Myocyte (in vitro differentiated cells): ENCODE data around the gene AATF. TPM values are rescaled to one million over a fixed set of nuclear protein-coding genes. Genes with fewer than 3 reads are reported as not detected.

Experiments
- DNase-seq: peaks from one replicate; pipeline ENCODE4 v3.0.0-alpha.2; 2012; ENCODE audit warnings: low read depth
- polyA plus RNA-seq: library from polyadenylated mRNA; unstranded; fragments of >200 nt; gene quantifications from one replicate; pipeline ENCODE4 v1.2.1, GENCODE V29; 2012; ENCODE audit warnings: missing spikeins
- total RNA-seq: library from RNA; depleted of rRNA; stranded (reverse); fragments of >200 nt; gene quantifications from 2 replicates; pipeline ENCODE4 v1.2.3, GENCODE V29; 2014

Gene AATF, protein sequence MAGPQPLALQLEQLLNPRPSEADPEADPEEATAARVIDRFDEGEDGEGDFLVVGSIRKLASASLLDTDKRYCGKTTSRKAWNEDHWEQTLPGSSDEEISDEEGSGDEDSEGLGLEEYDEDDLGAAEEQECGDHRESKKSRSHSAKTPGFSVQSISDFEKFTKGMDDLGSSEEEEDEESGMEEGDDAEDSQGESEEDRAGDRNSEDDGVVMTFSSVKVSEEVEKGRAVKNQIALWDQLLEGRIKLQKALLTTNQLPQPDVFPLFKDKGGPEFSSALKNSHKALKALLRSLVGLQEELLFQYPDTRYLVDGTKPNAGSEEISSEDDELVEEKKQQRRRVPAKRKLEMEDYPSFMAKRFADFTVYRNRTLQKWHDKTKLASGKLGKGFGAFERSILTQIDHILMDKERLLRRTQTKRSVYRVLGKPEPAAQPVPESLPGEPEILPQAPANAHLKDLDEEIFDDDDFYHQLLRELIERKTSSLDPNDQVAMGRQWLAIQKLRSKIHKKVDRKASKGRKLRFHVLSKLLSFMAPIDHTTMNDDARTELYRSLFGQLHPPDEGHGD
- total RNA-seq = 35.9 and 36.1 TPM in 2 replicates
- polyA plus RNA-seq = 35.4 TPM

DNA sequence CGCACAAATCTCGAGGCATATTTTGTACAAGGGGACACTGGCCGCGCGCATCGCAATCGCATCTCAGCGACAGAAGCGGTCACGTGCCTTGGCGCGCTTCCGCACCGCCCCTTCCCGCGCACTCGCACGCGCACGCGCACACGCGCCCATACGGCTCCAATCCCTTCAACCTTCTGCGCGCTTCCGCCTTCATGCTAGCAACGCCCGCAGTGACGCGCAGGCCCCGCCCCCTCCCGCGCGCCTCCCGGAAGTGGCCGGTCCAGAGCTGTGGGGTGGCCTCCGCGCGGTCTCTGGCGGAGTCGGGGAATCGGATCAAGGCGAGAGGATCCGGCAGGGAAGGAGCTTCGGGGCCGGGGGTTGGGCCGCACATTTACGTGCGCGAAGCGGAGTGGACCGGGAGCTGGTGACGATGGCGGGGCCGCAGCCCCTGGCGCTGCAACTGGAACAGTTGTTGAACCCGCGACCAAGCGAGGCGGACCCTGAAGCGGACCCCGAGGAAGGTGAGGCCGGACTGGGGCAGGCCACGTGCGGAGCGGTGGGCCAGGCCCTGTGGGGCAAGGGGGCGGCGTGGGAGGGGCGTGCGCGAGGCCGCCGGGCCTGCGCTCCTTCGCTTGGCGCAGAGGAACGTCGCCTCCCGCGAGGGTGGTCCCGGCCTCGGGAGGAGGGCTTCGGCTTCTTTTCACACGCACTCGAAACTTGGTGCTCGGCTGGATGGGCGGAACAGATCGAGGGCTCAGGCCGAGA, at the start of gene AATF:
AATF (plus strand) TSS at position 238 of the 744 bp plus-strand sequence; CDS start at position 410, 172 bp downstream.
- peak; percentile 97 for DNase-seq

DNA sequence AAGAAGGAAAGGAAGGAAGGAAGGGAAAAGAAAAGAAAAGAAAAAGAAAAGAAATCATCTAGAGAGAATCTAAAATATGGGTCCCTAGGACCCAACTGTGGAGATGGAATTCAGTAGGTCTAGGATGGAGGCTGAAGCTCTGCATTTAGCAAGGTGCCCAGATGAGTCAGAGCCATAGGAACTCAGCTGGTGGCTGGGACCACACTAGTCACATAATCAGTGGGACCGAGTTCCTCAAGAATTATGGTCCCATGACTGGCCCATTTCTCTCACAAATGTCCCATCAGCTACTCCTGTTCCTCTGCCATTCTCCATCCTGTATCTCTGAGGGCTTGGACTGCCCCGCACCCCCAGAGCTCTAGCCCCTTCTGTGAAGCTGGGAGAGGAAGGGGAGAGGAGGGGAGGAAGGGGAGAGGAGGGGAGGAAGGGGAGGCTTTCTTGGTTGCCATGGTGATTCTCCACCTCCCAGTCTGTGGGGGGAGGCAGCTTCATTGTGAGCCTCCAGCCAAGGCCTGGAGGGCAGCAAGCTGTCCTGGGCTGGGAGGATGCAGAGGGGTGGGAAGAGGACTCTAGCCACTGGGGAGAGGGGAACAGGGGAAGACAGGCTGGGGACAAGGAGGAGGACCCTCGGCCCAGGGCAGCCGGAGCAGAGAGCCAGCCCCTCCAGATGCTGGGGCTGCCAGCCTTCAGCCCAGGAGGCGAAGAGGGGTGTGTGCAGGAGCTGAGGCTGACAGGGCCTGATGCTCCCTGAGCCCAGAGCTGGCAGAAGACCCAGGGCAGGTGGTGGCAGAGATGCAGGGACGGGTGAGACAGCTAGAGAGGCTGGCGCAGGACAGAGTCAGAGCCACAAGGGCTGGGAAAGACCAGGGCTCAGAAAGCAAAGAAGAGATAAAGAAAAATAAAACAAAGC, 49.2 kb upstream of the AATF start:
- DNase-seq = no peak

DNA sequence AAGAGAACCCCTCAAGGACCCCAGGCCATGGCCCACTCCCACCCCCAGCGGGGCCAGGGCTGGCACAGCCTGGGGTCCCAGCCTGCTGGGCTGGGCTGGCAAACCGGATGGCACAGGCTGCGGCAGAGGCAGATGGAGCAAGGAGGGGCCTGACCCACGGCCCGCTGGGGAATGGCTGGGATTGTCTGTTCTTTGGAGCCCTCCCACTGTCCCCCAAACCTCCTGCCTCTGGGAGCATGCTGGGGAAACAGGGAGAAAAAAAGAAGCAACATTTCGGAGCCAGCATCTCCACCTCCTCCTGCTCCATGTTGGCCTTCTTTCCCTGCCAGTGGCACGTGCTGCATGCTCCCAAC, 48.6 kb upstream of the AATF start:
- no peak for DNase-seq

DNA sequence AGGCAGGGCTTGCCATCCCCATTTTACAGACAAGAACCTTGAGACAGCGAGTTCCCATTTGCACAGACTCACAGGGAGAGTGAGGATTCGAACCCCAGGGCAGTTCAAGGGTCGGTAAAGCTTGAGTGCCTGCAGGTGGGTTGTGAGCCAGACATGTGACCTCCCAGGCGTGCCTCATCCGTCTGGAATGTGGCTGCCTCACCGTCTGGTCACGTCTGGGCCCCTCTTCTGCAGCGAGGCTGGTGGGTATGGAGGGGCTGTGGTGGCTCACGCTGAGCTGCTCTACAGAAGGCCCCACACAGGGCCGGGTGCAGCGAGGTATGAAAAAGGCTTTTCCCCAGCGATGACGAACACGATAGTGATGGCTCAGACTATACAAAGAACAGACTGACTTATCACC, 47.2 kb upstream of the AATF start:
- DNase-seq = no peak

DNA sequence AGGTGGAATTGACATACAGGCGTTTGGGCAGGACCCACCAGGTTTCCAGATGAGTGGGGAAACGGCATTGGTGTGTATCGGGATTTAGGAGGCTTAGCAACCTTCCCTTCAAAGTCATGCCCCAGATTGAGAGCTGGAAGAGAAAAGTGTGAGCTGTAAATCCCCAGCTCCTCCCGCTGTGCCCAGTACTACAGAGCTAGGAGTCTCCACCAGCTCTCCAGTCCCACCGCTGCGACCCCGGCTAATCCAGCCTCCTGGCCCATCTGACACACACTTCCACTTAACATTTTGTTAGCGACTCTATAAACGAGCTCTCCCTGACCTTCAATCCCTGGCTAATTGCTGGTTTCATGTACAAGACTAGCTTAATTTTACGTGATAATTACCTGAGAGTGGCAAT, 41.3 kb upstream of the AATF start:
- DNase-seq = no peak

DNA sequence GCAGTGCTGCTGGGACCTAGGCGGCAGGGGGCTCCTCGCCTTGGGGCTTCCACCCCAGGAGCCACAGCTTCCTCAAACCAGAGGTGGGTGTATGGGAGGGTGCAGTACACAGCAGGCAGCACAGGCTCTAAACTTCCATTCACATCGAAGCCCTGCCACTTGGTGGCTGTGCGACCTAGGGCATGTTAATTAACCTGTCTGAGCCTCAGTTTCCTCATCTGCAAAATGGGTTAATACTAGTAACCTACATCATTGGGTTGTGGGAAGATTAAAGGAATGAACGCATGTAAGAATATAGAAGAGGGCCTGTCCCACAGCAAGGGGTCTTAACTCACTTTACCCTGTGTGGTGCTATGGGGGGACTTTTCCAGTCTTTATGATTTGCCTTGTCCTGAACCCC, 38.2 kb upstream of the AATF start:
- no peak for DNase-seq

DNA sequence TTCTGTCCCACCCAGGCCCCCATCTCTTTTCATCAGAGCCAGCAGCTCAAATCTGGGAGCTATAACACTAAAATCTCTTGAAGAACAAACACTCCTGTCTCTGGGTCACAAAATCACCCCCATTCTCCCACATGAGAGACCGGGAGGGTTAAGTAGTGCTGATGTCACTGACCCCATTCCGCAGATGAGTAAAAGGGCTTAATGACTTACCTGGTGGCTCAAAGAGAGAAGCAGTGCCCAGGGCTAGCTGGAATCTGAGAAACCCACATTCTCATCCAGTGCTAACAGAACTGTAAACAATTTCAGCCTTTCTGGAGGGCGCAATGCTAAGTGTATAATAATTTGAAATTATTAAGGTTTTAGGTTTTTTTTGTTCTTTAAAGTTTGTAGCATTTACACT, 37.8 kb upstream of the AATF start:
- no peak for DNase-seq

DNA sequence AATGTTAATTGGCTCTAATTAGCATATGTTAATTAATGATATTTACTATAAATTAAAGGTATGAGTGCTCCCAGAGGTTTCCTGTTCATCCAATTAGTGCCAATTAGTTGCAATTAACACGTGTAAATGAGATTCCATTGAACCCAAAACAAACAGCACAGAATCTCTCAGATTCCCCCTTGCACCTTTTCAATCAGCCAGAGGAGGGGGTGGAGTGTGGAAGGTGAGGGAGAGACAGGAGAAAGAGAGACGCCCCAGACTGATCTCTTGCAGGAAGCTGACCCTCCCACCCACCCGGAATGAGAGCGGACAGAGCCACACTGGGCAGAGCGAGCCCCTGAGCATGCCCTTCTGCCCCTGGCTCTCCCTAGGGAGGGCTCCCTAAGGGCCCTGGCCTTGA, 35.6 kb upstream of the AATF start:
- no peak for DNase-seq

DNA sequence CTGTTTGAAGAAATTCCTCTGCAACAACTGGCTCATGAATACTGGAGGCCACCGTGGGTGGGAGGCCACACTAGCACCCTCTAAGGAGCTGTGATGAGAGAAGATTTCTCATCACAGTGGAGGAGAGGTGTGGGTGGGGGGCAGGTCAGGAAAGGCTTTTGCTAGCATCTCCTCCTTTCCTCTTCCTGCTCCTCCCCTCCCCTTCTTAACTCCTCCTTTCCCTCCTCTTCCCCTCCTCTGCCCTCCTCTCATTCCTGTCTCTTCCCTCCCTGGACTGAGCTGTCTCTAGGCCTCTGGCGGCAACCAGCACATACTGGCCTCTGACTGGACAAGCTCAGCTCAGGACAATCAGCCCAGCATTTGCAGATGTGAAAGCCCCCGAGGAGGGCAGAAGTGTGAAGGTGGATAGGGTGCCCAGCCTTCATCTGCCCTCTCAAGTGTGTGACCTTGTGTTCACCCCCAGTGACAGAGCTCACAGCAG, 30.5 kb upstream of the AATF start:
- DNase-seq = no peak

DNA sequence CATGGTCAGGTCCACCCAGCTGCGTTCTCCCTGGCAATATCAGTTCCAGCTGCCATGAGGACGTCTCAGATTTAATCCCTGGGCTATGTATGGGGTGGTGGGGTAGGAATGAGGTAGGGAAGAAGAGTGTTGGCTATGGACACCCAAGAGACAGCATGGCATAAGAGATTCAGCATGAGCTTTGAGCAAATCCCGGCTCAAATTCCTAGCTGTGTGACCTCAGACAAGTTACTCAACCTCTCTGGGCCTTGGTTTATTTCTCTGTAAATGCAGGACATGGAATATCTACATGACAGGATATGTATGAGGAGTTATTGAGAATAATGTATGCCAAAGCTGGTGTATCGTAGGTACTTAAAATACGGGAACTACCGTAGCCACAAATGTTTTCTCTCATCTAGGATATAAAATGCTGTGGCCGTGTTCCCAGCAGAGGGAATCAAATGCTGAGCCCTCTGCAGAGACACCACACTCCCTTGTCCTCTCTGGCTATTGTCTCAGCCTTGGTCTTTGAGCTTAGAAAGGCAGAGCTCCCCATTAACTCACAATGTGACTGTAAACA, 29.3 kb upstream of the AATF start:
- DNase-seq = no peak

DNA sequence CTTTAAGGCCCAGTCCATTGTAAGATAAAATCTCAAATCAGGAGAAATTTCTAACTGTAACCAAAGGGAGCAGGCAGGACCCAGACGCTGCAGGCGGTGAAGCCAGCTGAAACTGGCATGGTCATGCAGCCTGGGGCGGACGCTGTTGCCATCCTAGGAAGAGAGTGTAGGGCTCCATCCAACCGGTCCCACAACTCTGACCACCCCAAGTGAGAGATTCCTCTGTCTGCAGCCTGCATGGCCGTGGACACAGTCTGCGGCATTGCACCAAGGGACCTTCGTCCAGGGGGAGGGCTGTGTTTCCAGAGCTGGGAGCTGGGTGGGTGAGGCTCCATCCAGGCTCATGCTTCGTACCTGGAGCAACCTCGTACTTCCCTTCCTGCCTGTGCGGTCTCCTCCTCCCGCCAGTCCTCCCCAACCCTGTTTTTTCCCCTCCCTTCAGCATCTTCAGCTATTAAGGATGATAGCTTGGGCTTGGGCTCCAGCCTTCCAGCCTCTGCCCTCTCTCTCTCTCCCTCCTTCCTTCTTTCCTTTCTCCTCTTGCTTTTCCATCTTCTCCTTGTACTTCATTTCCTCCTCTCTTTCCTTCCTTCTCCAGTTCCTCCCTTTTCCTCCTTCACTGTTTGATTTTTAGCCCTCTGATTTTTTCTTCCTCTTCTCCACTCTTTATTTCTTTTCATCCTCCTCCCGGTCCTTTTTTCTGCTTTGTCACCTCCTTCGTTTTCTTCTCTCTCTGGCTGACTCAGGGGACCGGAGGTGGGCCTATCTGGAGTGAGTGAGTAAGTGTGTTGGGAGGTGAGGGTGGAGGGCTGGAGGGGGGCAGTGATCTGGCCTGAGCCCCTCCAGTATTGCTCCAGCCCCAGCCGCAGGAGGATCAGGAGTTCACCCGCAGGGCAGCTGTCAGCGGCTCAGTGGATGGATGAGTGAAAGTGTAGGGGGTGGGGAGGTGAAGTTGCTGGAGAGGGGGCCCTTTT, 28.4 kb upstream of the AATF start:
- peak; percentile 37 for DNase-seq

DNA sequence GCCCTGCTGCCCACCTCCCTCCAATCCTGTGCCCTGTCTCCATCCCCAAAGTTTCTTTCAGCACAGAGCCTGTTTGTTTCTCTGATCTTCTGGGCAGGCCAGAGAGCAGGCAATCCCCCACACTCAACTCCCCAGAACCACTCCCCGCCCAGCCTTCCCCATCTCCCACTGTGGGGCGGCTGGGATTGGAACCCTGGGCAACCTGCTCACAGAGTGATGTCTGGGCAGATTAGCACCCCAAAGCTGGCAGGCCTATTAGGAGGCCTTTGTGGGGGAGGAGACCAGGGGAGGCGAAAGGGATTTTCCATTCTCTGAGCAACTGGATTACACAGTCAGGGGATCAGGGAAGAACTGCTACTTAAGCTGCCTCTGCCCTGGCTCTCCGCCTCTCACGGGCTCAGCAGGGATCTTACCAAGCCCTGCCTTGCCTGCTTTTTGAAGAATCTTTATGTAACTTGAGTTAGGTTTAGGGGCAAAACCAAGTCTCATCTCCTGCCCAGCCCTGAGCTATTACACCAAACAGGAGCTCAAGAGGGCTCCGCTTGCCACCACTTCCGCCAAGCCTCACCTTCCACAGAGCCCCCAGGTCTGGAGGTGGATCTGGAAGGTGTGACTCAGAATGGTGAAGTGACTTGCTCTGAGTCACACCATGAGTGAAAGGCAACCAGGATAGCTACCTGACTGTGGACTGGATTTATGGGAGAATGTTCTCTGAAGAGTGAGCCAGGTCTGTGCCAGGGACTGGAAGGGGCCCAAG, 27.5 kb upstream of the AATF start:
- peak; percentile 26 for DNase-seq

DNA sequence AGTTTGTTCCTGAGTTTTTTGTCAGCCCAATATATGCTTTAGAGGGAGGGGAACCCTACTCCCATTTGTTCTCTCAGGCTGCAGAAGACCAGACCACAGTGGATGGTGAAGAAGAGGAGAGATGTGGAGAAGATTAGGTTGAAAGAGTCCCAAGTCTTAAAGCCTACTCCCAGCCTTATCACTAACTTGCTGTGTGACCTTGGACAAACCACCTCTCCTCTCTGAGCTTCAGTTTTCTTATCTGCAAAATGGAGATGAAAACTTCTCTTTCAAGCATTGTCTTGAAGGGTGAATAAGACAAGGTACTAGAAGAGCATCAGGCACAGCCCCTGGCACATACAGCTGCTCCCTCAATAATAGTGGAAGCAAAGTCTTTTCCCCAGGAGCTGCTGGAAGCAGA, 26.6 kb upstream of the AATF start:
- DNase-seq = no peak

DNA sequence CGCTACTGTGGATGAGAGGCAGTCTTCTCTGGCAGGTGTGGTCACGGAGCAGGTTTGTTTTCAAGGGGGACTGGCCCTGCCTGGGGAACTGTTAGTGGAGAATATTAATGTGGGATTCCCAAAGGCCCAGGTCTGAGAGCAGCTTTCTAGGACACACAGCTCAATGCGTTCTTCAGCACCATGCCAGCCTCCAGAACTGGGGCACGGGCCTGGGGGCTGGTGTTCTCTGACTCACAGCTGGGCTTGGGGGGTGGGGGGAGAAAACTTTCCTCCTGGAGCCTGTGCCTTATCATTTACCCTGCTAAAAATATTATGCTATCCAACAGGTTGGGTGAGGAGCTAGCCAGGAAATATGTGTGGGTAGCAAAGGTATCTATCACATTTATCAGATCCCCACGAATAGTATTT, 24.9 kb upstream of the AATF start:
- no peak for DNase-seq

DNA sequence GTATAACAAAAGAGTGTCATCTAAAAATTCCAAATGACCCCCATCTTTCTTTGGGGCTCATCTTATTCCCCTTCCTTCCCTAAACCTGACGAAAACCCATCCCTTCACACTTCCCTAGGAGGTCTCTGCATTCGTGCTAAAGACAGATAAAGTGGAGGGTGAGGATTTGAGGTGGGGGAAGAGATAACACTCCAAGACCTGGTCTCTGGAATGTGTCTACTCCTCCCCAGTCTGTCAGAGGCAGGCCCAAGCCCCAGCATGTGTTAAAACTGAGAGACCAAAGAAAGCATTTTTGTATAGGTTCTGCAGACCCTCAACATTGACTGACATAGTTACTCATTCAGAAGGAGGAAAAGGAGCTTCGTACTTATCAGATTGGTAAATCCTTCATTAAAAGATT, 22.5 kb upstream of the AATF start:
- no peak for DNase-seq

DNA sequence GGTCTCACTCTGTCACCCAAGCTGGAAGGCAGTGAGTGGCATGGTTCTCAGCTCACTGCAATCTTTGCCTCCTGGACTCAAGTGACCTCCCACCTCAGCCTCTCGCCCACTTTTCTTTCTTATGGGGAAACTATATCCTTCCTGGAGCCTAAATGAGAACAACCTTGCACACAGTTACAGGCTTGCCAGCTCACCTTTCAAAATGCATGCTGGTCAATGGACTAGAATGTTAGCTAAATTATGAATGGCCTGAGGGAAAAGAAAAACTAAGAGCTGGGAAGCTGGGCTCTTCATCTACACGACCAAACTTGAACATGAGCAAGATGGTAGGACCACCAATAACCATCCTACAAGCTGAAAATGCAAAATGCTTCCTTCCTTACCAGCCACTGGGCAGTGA, 22.1 kb upstream of the AATF start:
- DNase-seq = no peak

DNA sequence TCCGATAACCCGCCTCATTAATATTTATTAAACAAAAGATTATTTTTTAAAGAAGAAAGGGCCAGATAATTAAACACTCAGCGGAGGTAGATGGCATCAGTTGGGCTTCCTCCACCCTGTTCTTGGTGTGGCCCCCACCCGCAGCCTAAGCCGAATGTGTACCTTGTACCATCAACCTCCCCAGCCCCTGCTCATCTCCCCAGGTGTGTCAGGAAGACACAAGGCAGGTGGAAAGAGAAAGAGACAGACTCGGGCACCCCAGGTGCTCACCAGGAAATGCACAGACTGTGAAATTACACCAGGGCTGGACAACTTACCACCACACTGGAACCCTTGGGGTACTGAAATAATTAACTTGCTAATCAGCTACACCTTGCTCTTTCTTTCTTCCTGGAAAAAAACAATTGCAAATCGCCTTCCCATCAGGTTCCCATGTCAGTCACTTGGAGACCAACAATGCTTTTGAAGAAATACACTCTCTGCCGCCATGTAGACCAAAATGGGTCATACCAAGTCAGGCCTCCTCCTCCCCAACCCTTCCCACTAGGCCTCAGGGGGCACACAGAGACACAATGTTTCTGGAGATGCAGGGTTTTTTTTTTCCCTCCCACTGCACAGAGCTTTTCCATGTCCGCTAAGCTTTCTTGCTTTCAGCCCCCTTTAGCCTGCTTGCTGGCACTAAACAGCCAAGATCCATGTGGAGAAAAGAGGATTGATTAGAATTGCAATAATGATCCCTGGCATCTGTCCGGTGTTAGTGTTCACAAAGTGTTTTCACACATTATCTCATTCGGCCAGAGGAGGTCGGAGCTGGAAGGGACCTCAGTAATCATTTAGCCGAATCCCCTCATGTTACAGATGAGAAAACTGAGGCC, 20.0 kb upstream of the AATF start:
- DNase-seq = no peak
